WTC11 (cell line): ENCODE results near the gene SAMD4A. TPM values are rescaled to one million over a fixed set of nuclear protein-coding genes. Genes with fewer than 3 reads are reported as not detected.

Experiments
- ATAC-seq: fragments of 200-7000 bp; cut with Tn5 transposase; 2 replicates; pipeline ENCODE4 v1.10.0; 2021; ENCODE audit warnings: mild to moderate bottlenecking, moderate library complexity
- CTCF ChIA-PET: fragments of 300-600 bp; sonication (Branson Sonifier 250); formaldehyde crosslinking; loops from one replicate; lab custom pipeline; 2021; ENCODE audit warnings: antibody characterized with exemption; lab: Charles Lee
- POLR2A ChIA-PET: fragments of 350-600 bp; sonication (Branson Sonifier 250); formaldehyde crosslinking; loops from one replicate; lab custom pipeline; 2021; ENCODE audit warnings: antibody characterized with exemption; lab: Charles Lee
- DNase-seq: peaks from one replicate; pipeline ENCODE4 v3.0.0; 2021; ENCODE audit warnings: low spot score
- H3K27ac Mint-ChIP-seq: 2 replicates; pipeline ENCODE4 v1.8.0; 2021; ENCODE audit warnings: mixed read lengths
- H3K27me3 Mint-ChIP-seq: 2 replicates; pipeline ENCODE4 v1.8.0; 2021; ENCODE audit warnings: low read depth, mild to moderate bottlenecking, moderate library complexity, mixed read lengths
- H3K36me3 Mint-ChIP-seq: 2 replicates; pipeline ENCODE4 v1.8.0; 2021; ENCODE audit warnings: mixed read lengths
- H3K4me1 Mint-ChIP-seq: 2 replicates; pipeline ENCODE4 v1.8.0; 2022; ENCODE audit warnings: mixed read lengths
- H3K4me3 Mint-ChIP-seq: 2 replicates; pipeline ENCODE4 v1.8.0; 2021; ENCODE audit warnings: mild to moderate bottlenecking, moderate library complexity, mixed read lengths
- H3K9me3 Mint-ChIP-seq: 2 replicates; pipeline ENCODE4 v1.8.0; 2021; ENCODE audit warnings: mixed read lengths
- ATF2 ChIP-seq: sonication (generic); formaldehyde crosslinking; IDR thresholded peaks from 2 replicates; pipeline ENCODE4 v1.8.1; 2022; ENCODE audit warnings: low read depth, missing genetic modification reagents, borderline replicate concordance
- ATF3 ChIP-seq: sonication (generic); formaldehyde crosslinking; conservative IDR thresholded peaks from 2 replicates; pipeline ENCODE4 v1.8.1; 2022; ENCODE audit warnings: mild to moderate bottlenecking, missing genetic modification reagents
- CDX4 ChIP-seq: fragments of 250-450 bp; sonication (Bioruptor Pico); IDR thresholded peaks from 2 replicates; pipeline ENCODE4 v1.9.0; 2021; ENCODE audit warnings: moderate library complexity, mild to moderate bottlenecking, inconsistent platforms, borderline replicate concordance
- ESRRA ChIP-seq: sonication (generic); formaldehyde crosslinking; IDR thresholded peaks from 2 replicates; pipeline ENCODE4 v1.8.1; 2022; ENCODE audit warnings: mild to moderate bottlenecking, missing genetic modification reagents, borderline replicate concordance
- FOXJ3 ChIP-seq: sonication (generic); formaldehyde crosslinking; IDR thresholded peaks from 2 replicates; pipeline ENCODE4 v1.9.0; 2021; ENCODE audit warnings: missing genetic modification reagents, mild to moderate bottlenecking, borderline replicate concordance
- HMGA2 ChIP-seq: fragments of 250-450 bp; sonication (Bioruptor Pico); IDR thresholded peaks from 2 replicates; pipeline ENCODE4 v1.4.0; 2021; ENCODE audit warnings: mild to moderate bottlenecking, moderate library complexity
- HMGXB4 ChIP-seq: sonication (generic); formaldehyde crosslinking; IDR thresholded peaks from 2 replicates; pipeline ENCODE4 v1.8.1; 2023; ENCODE audit warnings: mild to moderate bottlenecking, moderate library complexity, missing genetic modification reagents
- IRF2 ChIP-seq: sonication (generic); formaldehyde crosslinking; IDR thresholded peaks from 2 replicates; pipeline ENCODE4 v1.8.0; 2022; ENCODE audit warnings: low read depth, missing genetic modification reagents, borderline replicate concordance
- MLX ChIP-seq: sonication (generic); formaldehyde crosslinking; IDR thresholded peaks from 2 replicates; pipeline ENCODE4 v1.8.1; 2023; ENCODE audit warnings: mild to moderate bottlenecking, missing genetic modification reagents, moderate library complexity
- NFYB ChIP-seq: sonication (generic); formaldehyde crosslinking; conservative IDR thresholded peaks from 2 replicates; pipeline ENCODE4 v1.8.0; 2022; ENCODE audit warnings: low read depth, missing genetic modification reagents
- PREB ChIP-seq: sonication (generic); formaldehyde crosslinking; IDR thresholded peaks from 2 replicates; pipeline ENCODE4 v1.8.1; 2022; ENCODE audit warnings: mild to moderate bottlenecking, missing genetic modification reagents, moderate library complexity, borderline replicate concordance
- PRRX2 ChIP-seq: fragments of 250-450 bp; sonication (Bioruptor Pico); IDR thresholded peaks from 2 replicates; pipeline ENCODE4 v1.8.0; 2021; ENCODE audit warnings: mild to moderate bottlenecking
- SMAD4 ChIP-seq: sonication (generic); formaldehyde crosslinking; IDR thresholded peaks from 2 replicates; pipeline ENCODE4 v1.8.0; 2022; ENCODE audit warnings: mild to moderate bottlenecking, missing genetic modification reagents
- SP1 ChIP-seq: sonication (generic); formaldehyde crosslinking; conservative IDR thresholded peaks from 2 replicates; pipeline ENCODE4 v1.8.1; 2022; ENCODE audit warnings: missing genetic modification reagents
- TEAD1 ChIP-seq: sonication (generic); formaldehyde crosslinking; IDR thresholded peaks from 2 replicates; pipeline ENCODE4 v1.8.0; 2022; ENCODE audit warnings: mild to moderate bottlenecking, missing genetic modification reagents
- ZMAT4 ChIP-seq: fragments of 250-450 bp; sonication (Bioruptor Pico); IDR thresholded peaks from 2 replicates; pipeline ENCODE4 v1.9.0; 2021; ENCODE audit warnings: mild to moderate bottlenecking
- ZNF138 ChIP-seq: sonication (generic); formaldehyde crosslinking; conservative IDR thresholded peaks from 2 replicates; pipeline ENCODE4 v1.8.1; 2022; ENCODE audit warnings: mild to moderate bottlenecking, moderate library complexity, missing genetic modification reagents
- ZNF532 ChIP-seq: fragments of 250-450 bp; sonication (Bioruptor Pico); IDR thresholded peaks from 2 replicates; pipeline ENCODE4 v1.9.0; 2021; ENCODE audit warnings: mild to moderate bottlenecking, borderline replicate concordance
- total RNA-seq: library from RNA; stranded (reverse); gene quantifications from 3 replicates; pipeline ENCODE4 v1.2.3, GENCODE V29; 2021

SAMD4A gene
- total RNA-seq, 1 experiment from 2014 or later, result 6.0 TPM

GRCh38 chr14:54538055-54538454 lies 28.9 kb upstream of the SAMD4A start (continued):
- TF ChIP-seq IRF2, result no peak

- no peak overlapping the region for H3K4me3 Mint-ChIP-seq
- no peaks in the 10 kb centered on the region for H3K9me3 Mint-ChIP-seq
- CTCF ChIA-PET, result no interaction called here
- TF ChIP-seq ZNF138 (CRISPR knock-in tag) (no peak), ATF2 (CRISPR knock-in tag) (no peak), CDX4 (no peak), ESRRA (CRISPR knock-in tag) (no peak), TEAD1 (no peak), MLX (CRISPR knock-in tag) (no peak), HMGA2 (CRISPR knock-in tag) (no peak), HMGXB4 (CRISPR knock-in tag) (no peak), ATF3 (CRISPR knock-in tag) (no peak), ZNF532 (CRISPR knock-in tag) (no peak), NFYB (no peak)
- H3K36me3 Mint-ChIP-seq, result no peaks in the 10 kb centered on the region
- POLR2A ChIA-PET, result no interaction called here
- no peaks in the 10 kb centered on the region for H3K27me3 Mint-ChIP-seq
- DNase-seq (no peak), ATAC-seq (no peak)
- no peak overlapping the region for H3K27ac Mint-ChIP-seq
- peaks cover 14% of the 10 kb centered on the region for H3K4me1 Mint-ChIP-seq
Observed at GRCh38 chr14:54547583-54547982, 19.3 kb upstream of the SAMD4A start.

GRCh38 chr14:54548491-54548890 lies 18.4 kb upstream of the SAMD4A start:
- H3K9me3 Mint-ChIP-seq, result no peaks in the 10 kb centered on the region
- H3K27ac Mint-ChIP-seq, result no peak overlapping the region
- no peak overlapping the region for H3K4me3 Mint-ChIP-seq
- ATAC-seq (no peak), DNase-seq (no peak)
- H3K27me3 Mint-ChIP-seq, result no peaks in the 10 kb centered on the region
- H3K4me1 Mint-ChIP-seq, result peaks cover 11% of the 10 kb centered on the region
- ChIA-PET CTCF (no interaction called here), POLR2A (interaction anchor here (0.7 kb wide), 1 partner anchor 17 kb away, joined by 3 read pairs; no protein-coding TSS in a partner anchor)
- no peaks in the 10 kb centered on the region for H3K36me3 Mint-ChIP-seq
- TF ChIP-seq PREB (no peak), NFYB (no peak), ZNF532 (CRISPR knock-in tag) (no peak), SP1 (CRISPR knock-in tag) (no peak), FOXJ3 (CRISPR knock-in tag) (no peak), ZMAT4 (CRISPR knock-in tag) (no peak), SMAD4 (CRISPR knock-in tag) (no peak), PRRX2 (no peak)
